CD1c-positive myeloid dendritic cell (primary cell): ENCODE data around the gene LMX1A.

Experiments used
- DNase-seq: peaks from one replicate; pipeline ENCODE4 v3.0.0-alpha.2; 2016; ENCODE audit errors: extremely low spot score

LMX1A gene

GRCh38 chr1:165218731-165219130, 137.8 kb downstream of the LMX1A start:
- DNase-seq, result no peak

DNA sequence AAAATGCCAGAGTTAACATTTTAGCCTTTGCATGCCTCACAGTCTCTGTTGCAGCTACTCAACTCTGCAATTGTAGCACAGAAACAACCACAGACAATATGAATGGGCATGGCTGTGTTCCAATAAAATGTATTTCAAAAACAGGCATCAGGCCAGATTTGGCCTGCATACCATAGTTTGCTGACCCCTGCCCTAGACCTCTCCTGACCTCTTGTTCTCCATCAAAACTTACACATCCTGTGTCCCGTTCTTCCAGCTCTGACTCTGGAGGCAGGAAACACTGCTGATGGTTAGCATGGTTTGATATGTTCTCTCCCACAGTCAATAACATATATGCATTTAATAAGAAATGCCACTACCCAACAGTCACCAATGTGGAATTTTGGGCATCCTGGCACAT, 138.6 kb downstream of the LMX1A start:
- no peak for DNase-seq

- no peak for DNase-seq
These were observed 140.3 kb downstream of the LMX1A start for GRCh38 chr1:165216254-165216653.

- no peak for DNase-seq
These were observed 140.8 kb downstream of the LMX1A start for GRCh38 chr1:165215676-165216075.

DNA sequence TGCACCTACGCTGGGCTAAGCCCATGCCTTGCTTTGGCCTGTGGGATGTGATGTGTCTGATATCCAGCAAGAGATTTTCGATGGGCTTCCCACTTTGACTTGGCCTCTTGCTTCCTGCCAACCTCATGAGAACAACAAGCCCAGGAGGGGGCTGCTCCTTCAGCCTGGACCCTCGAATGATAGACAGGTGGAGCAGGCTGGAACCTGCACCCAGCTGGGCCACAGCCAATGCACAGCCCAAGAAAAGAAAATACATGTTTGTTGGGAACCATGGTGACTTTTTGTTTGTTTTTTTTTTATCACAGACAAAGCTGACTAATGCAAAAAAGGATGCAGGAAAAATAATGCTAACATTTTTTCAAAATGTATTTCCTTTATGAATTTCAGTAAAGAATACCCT, 144.3 kb downstream of the LMX1A start:
- no peak for DNase-seq

- no peak for DNase-seq
These were observed 148.5 kb downstream of the LMX1A start for GRCh38 chr1:165207853-165208515.

GRCh38 chr1:165205145-165205544, 151.4 kb downstream of the LMX1A start:
- DNase-seq, result no peak

GRCh38 chr1:165204548-165204947, 152.0 kb downstream of the LMX1A start:
- DNase-seq, result no peak

DNA sequence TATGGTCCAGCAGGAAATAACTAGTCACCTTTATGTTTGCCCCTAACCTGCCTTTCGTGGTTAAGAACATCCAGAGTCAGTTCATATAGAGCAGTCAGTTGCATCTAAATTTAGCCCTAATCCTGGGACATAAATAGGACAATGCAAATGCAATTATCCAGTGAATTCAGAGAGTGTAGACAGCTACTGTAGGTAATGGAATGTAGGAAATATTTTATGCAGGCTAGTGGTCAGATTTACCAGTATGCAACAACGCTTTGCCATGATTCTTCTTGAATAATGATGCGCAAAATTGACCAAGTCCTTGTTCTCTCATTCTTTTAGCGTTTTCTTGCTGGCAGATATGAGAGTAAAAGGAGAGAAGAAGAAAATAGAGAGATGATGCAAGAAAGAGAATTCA, 165.4 kb downstream of the LMX1A start:
- DNase-seq, result no peak

- DNase-seq, result no peak
These were observed 166.6 kb downstream of the LMX1A start for GRCh38 chr1:165189913-165190312.

- no peak for DNase-seq
These were observed 167.5 kb downstream of the LMX1A start for GRCh38 chr1:165189011-165189410.

GRCh38 chr1:165187031-165188009, 169.2 kb downstream of the LMX1A start:
- DNase-seq, result no peak

DNA sequence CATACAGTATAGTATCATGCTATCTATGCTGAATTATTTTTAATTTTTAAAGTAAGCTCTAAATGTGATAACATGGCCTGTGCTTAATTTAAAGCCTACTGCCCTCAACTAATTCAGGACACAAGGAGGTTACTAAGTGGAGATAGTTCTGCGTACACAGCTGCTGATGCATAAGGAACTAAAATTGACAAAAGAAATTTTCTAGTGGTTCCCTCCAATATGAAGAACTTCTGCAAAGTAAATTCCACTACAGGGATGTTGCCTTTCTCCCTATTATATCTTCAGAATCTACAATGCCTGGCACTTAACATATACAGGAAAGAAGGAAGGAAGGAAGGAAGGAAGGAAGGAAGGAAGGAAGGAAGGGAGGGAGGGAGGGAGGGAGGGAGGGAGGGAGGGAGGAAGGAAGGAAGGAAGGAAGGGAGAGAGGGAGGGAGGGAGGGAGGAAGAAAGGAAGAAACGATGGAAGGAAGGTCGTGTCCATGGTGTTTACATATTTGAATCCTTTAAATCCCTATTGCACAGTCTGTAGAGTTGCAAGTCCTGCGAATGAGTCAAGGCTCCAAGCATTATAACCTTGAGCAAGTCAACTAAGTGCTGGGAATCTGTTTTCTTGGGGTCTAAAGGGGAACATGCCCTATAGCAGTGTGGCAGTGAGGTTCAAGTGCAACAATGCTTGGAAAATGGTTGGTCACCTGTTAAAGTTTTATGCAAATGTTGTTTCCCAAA, 171.2 kb downstream of the LMX1A start:
- DNase-seq, result no peak

DNA sequence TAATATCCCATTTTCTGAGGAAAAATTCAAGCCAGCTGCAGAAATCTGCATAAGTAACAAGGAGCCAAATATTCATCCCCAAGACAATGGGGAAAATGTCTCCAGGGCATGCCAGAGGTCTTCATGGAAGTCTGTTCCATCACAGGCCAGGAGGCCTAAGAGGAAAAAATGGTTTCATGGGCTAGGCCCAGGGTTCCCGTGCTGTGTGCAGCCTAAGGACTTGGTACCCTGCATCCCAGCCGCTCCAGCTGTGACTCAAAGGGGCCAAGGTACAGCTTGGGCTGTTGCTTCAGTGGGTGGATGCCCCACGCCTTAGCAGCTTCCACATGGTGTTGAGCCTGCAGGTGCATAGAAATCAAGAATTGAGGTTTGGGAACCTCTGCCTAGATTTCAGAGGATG, 173.5 kb downstream of the LMX1A start:
- DNase-seq, result no peak

GRCh38 chr1:165179306-165179705, 177.2 kb downstream of the LMX1A start:
- DNase-seq, result no peak

DNA sequence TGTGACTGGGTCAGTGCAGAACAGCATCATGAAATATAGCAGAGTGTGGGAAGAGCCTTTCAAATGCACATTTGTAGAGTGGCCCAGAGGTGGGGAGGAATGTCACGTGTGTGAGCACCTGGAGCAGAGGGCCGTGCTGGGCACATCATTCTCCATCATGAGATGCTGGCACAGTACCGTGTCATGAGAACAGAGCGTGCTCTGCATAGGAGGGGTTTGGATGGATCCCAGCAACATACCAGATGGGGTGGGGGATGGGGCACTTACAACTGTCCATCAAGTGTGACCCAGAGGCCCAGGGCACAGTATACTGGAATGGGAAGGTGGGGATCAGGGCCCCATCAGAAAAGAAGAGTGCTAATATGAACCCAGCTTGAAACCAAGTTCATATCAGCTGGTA, 182.0 kb downstream of the LMX1A start:
- no peak for DNase-seq

DNA sequence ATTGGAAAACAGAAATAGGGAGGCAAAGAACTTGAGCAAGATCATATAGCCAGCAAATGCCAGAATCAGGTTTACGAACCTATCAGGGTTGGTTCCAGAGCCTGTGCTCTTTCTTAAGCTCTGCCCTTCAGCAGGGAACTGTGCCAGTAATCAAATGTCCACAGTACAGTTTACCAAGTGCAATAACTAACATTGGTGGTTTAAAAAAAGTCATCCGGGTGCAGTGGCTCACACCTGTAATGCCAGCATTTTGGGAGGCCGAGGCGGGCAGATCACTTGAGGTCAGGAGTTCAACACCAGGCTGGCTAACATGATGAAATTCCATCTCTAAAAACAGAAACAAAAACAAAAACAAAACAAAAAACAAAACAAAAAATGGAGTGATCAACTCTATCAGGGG, 182.7 kb downstream of the LMX1A start:
- no peak for DNase-seq

GRCh38 chr1:165173409-165173808, 183.1 kb downstream of the LMX1A start:
- DNase-seq, result no peak

- DNase-seq, result no peak
These were observed 183.8 kb downstream of the LMX1A start for GRCh38 chr1:165172666-165173065.

DNA sequence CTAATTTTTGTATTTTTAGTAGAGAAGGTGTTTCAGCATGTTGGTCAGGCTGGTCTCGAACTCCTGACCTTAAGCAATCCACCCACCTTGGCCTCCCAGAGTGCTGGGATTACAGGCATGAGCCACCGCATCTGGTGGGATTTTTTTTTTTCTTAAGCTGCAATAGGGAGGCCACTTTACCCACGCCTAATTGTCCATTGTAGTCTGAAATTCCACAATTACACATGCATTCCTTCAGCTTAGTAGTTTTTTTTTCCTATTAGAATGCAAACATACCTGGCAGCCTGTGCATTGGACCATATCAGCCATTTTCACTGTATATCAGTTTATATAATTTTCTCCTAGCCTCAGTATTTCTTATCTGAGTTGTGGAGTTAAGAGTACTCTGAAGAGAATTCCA, 186.8 kb downstream of the LMX1A start:
- DNase-seq, result no peak

GRCh38 chr1:165169028-165169427, 187.5 kb downstream of the LMX1A start:
- DNase-seq, result no peak

DNA sequence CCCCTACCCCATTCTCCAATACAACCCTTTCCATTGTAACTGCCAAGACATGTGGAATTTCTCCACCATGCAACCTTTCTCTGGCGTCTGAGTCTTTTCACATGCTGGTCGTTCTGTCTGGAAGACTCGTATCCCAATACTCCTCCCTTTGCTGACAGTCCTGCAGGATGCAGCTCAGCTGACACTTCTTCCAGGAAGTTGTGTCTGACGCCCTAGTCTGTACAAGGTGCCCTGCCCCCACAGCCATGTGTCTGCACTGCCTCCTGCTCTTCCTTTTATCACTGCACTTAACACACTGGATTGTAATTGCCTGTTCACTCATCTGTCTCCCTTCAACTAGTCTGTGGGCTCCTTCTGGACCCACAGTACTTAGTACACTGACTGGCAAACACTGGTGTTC, 188.0 kb downstream of the LMX1A start:
- DNase-seq, result no peak
